NK-92 (cell line): ENCODE data around the gene SEC61A1.

Experiments
- DNase-seq: peaks from one replicate; lab custom pipeline; 2025; ENCODE audit not compliant: unreplicated experiment; lab: John Stamatoyannopoulos, UW

The SEC61A1 gene

DNA sequence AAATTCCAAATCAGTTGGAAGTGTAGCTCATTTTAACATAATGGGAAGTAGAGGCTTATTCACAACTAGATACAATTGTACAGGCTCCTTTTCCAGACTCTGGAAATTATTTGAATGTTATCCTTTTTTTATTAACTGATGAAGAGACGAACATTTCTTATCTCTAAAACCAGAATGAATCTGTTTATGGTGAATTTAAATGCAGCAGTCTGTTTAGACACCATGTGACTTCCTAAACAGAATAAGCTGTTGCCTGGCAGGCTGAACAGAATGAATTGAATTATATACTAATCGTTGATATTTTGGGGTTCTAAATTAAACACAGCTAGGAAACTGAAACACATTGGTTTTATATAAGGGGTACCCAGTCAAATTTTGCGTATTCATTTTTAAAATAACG, 4.0 kb downstream of the SEC61A1 start:
- DNase-seq: no peak

GRCh38 chr3:128060473-128061381, 8.5 kb downstream of the SEC61A1 start:
- no peak for DNase-seq

DNA sequence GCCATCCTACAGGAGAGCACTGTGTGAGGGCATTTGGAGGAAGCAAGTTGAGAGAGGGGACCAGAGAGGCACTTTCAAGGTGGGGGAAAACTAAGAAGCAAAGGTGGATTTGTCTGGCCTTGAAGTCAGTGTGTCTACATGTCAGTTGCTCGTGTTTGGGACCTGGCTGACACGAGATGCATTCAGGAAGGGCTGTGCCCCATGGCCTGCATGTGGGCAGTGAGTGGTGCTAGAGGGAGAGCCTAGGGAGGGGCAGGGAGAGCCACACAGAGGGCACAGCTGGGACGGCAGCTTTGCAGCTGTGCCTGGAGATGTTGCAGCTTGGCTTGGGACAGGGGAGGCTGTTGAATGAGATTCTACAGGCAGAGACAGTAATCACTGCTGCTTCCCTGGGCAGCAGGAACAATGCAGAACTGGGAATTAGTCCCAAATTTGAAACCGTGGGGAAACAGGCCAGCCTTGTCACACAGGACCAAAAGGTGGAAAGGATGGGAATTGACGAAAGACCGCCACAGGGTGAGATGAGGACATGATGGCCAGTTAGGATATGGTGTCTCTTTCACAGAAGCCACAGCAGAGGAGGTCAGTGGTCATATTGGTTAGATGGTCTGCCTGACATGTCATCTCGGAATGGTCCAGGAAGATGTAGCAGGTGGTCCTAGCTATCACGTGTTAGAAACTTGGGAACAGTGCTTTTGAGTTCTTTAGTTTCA, 10.0 kb downstream of the SEC61A1 start:
- DNase-seq: no peak

GRCh38 chr3:128063865-128064264, 11.6 kb downstream of the SEC61A1 start:
- DNase-seq: no peak

DNA sequence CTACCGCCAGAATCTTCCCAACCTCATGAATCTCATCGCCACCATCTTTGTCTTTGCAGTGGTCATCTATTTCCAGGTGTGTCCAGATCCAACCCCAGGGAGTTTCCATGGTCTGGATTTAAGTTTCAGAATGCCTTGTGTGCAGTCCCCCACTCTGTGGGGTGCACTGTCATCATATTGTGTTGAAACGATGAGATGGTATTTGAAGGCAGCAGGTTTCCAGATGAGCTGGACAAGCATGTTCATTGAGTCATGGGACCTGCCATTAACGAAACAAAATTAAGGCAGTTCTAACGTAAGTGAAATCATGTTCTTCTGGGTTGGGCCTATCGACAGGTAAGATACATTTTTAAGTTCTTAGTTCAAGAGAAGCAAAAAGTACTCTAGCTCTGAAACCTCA, 12.7 kb downstream of the SEC61A1 start:
- DNase-seq: no peak

DNA sequence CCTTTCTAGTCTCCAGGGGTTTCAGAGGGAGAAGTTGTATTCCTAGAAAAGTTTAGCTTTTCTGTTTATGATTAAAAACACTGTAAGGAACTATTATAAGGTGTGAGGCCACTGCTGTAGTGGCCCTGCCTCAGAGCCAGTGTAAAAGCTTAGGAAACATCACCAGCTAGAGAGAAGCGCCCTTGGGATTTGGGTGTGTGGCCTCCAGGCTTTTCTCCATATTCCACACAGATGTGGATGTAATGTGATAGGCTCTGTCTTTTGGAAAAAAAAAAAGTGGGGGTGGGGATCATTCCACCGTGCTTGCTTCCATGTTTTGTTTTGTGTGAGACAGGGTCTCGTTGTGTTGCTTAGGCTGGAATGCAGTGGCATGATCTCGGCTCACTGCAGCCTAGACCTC, 13.9 kb downstream of the SEC61A1 start:
- no peak for DNase-seq

GRCh38 chr3:128066676-128067075, 14.4 kb downstream of the SEC61A1 start:
- DNase-seq: no peak

- no peak for DNase-seq
Measured at GRCh38 chr3:128067489-128067888, 15.3 kb downstream of the SEC61A1 start.

DNA sequence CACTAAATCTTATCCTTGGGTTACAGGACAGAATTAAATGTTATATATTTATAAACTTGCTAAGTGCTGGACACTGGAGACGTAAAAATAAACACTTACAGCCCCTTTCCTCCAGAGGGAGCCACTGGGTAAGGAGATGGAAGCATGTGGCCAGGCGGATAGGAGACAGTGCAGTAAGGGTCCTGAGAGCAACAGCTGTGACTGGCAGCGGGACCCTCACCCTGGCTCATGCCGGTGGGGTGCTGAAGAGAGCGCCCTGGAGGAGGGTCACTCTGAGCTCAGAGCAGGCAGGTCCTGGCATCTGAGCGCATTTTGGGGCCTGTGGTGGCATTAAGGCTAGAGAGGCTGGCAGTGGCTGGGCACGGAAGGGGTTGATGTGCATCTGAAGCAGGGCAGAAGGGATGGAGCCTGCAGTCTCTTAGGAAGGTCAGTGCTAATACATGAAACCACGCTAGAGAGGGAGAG, 16.0 kb downstream of the SEC61A1 start:
- no peak for DNase-seq

DNA sequence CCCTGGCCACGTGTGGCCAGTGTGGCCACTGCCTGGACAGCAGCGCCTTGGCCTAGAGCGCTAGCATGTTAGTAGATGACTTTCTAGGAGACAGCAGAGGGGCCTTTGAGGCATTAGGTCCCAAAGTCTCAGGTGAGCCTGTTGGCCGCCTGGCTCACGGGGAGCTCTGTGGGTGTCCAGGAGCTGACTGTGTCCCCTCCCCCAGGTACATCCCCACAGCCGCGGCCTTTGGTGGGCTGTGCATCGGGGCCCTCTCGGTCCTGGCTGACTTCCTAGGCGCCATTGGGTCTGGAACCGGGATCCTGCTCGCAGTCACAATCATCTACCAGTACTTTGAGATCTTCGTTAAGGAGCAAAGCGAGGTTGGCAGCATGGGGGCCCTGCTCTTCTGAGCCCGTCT, 17.0 kb downstream of the SEC61A1 start:
- DNase-seq: no peak

GRCh38 chr3:128070898-128071591, 18.8 kb downstream of the SEC61A1 start:
- DNase-seq: no peak

GRCh38 chr3:128071771-128072453, 19.7 kb downstream of the SEC61A1 start:
- DNase-seq: no peak

- no peak for DNase-seq
Measured at GRCh38 chr3:128072454-128073184, 20.4 kb downstream of the SEC61A1 start.

DNA sequence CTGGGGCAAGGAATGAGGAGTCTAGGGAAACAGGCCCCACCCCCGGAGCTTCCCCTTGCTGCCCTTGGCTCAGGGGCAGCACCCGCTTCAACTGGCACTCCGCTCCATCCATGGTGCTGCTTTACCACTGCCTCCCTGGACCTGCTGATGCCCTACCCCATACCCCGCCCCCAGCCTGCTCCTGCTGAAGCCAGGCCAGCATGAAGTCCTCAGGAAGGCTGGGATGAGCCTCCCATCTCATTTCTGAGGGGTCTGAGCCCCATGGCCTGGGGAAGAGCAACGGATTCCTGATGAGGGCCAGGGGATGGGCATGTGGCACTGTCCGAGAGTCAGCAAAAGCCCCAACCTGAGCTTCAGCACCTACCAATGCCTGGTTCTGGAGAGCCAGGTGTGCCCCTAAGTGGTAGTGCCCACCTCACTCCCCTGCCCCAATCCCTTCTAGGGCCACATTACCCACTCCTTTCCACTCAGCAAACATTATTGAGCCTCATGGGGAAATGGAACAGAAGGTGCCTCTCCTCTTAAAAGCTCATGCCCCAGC, 21.0 kb downstream of the SEC61A1 start:
- DNase-seq: no peak

GRCh38 chr3:128073807-128074206, 21.6 kb downstream of the SEC61A1 start:
- DNase-seq: no peak

- DNase-seq: no peak
Measured at GRCh38 chr3:128074851-128075521, 22.7 kb downstream of the SEC61A1 start.

DNA sequence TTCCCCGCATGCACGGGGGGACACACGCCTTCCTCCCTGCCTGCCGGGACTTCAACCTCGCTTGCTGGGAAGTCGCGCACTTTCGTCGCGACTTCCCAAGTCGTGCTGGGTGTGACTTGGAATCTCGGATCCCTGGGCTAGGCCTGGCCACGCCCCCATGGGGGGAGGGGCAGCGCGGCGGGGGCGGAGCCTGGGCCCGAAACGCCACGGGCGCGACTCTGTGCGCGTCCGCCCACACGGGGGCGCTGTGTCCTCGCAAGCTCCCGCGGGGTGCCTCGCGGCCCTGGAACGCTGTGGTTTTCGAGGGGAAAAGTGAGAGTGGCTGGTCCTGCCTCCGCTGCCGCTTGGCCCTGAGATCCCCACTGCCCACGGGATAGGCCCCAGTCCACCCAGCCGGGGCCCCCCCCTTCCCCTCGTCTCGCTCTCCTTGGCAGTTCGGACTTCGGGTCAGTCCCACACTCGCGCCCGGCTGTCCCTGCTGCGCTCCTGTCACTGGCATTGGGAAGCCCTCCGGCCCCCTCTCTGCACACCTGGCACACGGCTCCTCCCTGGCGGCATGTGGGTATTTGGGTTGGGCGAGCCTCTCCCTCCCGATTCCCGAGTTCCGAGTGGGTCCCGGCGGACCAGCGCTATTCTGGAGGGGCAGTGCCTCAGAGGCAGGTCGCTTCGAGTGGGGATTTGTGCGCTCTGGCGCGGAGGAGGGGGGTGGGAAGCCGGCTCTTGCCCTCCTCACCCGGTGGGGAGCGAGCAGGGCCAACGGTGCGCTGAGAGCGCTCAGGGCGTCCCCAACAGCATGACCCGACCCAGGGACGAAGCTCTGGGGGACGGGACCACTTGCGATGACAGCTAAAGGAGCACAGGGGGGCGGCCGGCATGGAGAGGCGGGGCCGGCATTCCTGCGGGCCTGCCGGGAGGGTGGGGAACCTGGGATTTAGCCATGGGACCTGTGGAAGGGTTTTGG, 23.6 kb downstream of the SEC61A1 start:
- DNase-seq: no peak

GRCh38 chr3:128076483-128077201, 24.4 kb downstream of the SEC61A1 start:
- no peak for DNase-seq
